ENCODE results near the gene SRBD1.
A peak's percentile ranks its signal among the peaks of the same experiment; 100 is the strongest.

Gene SRBD1

GRCh38 chr2:45458909-45459563 lies 152.0 kb downstream of the SRBD1 start:
- peak; percentile 81 for DNase-seq (ENCODE audit: low read depth)
- Histone ChIP-seq H3K4me3 (ENCODE audit: low read length) (no peak overlapping the region), H3K9me3 (ENCODE audit: control insufficient read depth, low read length) (no peaks in the 10 kb centered on the region), H3K27me3 (replicated peaks; ENCODE audit: control insufficient read depth, insufficient read depth, low read length) (no peaks in the 10 kb centered on the region), H3K4me1 (ENCODE audit: control insufficient read depth, insufficient read depth, low read length) (peaks cover 7% of the 10 kb centered on the region), H3K9ac (ENCODE audit: low read length) (no peak overlapping the region), H3K36me3 (ENCODE audit: control insufficient read depth, insufficient read depth, low read length, severe bottlenecking) (no peaks in the 10 kb centered on the region)

- no peaks in the 10 kb centered on the region for H3K27me3 ChIP-seq (replicated peaks; ENCODE audit: control insufficient read depth, insufficient read depth, low read length)
- no peaks in the 10 kb centered on the region for H3K36me3 ChIP-seq (ENCODE audit: control insufficient read depth, insufficient read depth, low read length, severe bottlenecking)
- H3K9me3 ChIP-seq (ENCODE audit: control insufficient read depth, low read length): no peaks in the 10 kb centered on the region
- H3K4me1 ChIP-seq (ENCODE audit: control insufficient read depth, insufficient read depth, low read length): peaks cover 11% of the 10 kb centered on the region
- DNase-seq (ENCODE audit: low read depth): no peak
- H3K4me3 ChIP-seq (ENCODE audit: low read length): no peak overlapping the region
- no peak overlapping the region for H3K9ac ChIP-seq (ENCODE audit: low read length)
These were observed 153.7 kb downstream of the SRBD1 start for GRCh38 chr2:45457211-45457945.

GRCh38 chr2:45452866-45453265 lies 158.2 kb downstream of the SRBD1 start:
- H3K4me3 ChIP-seq (ENCODE audit: low read length): peak overlapping the region; percentile 42
- no peaks in the 10 kb centered on the region for H3K27me3 ChIP-seq (replicated peaks; ENCODE audit: control insufficient read depth, insufficient read depth, low read length)
- H3K4me1 ChIP-seq (ENCODE audit: control insufficient read depth, insufficient read depth, low read length): peaks cover 5% of the 10 kb centered on the region
- peak; percentile 82 for DNase-seq (ENCODE audit: low read depth)
- H3K36me3 ChIP-seq (ENCODE audit: control insufficient read depth, insufficient read depth, low read length, severe bottlenecking): no peaks in the 10 kb centered on the region
- H3K9ac ChIP-seq (ENCODE audit: low read length): no peak overlapping the region
- H3K9me3 ChIP-seq (ENCODE audit: control insufficient read depth, low read length): no peaks in the 10 kb centered on the region

GRCh38 chr2:45450634-45451033 lies 160.4 kb downstream of the SRBD1 start:
- Histone ChIP-seq H3K9me3 (ENCODE audit: control insufficient read depth, low read length) (no peaks in the 10 kb centered on the region), H3K36me3 (ENCODE audit: control insufficient read depth, insufficient read depth, low read length, severe bottlenecking) (no peaks in the 10 kb centered on the region), H3K27me3 (replicated peaks; ENCODE audit: control insufficient read depth, insufficient read depth, low read length) (no peaks in the 10 kb centered on the region), H3K9ac (ENCODE audit: low read length) (no peak overlapping the region), H3K4me1 (ENCODE audit: control insufficient read depth, insufficient read depth, low read length) (peaks cover 6% of the 10 kb centered on the region), H3K4me3 (ENCODE audit: low read length) (no peak overlapping the region)
- no peak for DNase-seq (ENCODE audit: low read depth)

- no peaks in the 10 kb centered on the region for H3K9me3 ChIP-seq (ENCODE audit: control insufficient read depth, low read length)
- peaks cover 21% of the 10 kb centered on the region for H3K4me1 ChIP-seq (ENCODE audit: control insufficient read depth, insufficient read depth, low read length)
- no peak overlapping the region for H3K9ac ChIP-seq (ENCODE audit: low read length)
- H3K4me3 ChIP-seq (ENCODE audit: low read length): no peak overlapping the region
- no peaks in the 10 kb centered on the region for H3K27me3 ChIP-seq (replicated peaks; ENCODE audit: control insufficient read depth, insufficient read depth, low read length)
- no peak for DNase-seq (ENCODE audit: low read depth)
- H3K36me3 ChIP-seq (ENCODE audit: control insufficient read depth, insufficient read depth, low read length, severe bottlenecking): no peaks in the 10 kb centered on the region
These were observed 162.8 kb downstream of the SRBD1 start for GRCh38 chr2:45448217-45448616.

GRCh38 chr2:45446016-45446415 lies 165.1 kb downstream of the SRBD1 start:
- H3K9ac ChIP-seq (ENCODE audit: low read length): no peak overlapping the region
- H3K4me1 ChIP-seq (ENCODE audit: control insufficient read depth, insufficient read depth, low read length): peaks cover 16% of the 10 kb centered on the region
- H3K9me3 ChIP-seq (ENCODE audit: control insufficient read depth, low read length): no peaks in the 10 kb centered on the region
- no peaks in the 10 kb centered on the region for H3K36me3 ChIP-seq (ENCODE audit: control insufficient read depth, insufficient read depth, low read length, severe bottlenecking)
- no peak for DNase-seq (ENCODE audit: low read depth)
- H3K27me3 ChIP-seq (replicated peaks; ENCODE audit: control insufficient read depth, insufficient read depth, low read length): no peaks in the 10 kb centered on the region
- no peak overlapping the region for H3K4me3 ChIP-seq (ENCODE audit: low read length)

GRCh38 chr2:45445037-45445436 lies 166.0 kb downstream of the SRBD1 start:
- Histone ChIP-seq H3K4me1 (ENCODE audit: control insufficient read depth, insufficient read depth, low read length) (peaks cover 16% of the 10 kb centered on the region), H3K27me3 (replicated peaks; ENCODE audit: control insufficient read depth, insufficient read depth, low read length) (no peaks in the 10 kb centered on the region)
- no peak for DNase-seq (ENCODE audit: low read depth)

GRCh38 chr2:45443012-45443411 lies 168.1 kb downstream of the SRBD1 start:
- no peak for DNase-seq (ENCODE audit: low read depth)
- H3K27me3 ChIP-seq (replicated peaks; ENCODE audit: control insufficient read depth, insufficient read depth, low read length): no peaks in the 10 kb centered on the region

More at GRCh38 chr2:45445037-45445436, 166.0 kb downstream of the SRBD1 start:
- no peak overlapping the region for H3K9ac ChIP-seq (ENCODE audit: low read length)
- H3K4me3 ChIP-seq (ENCODE audit: low read length): no peak overlapping the region
- H3K36me3 ChIP-seq (ENCODE audit: control insufficient read depth, insufficient read depth, low read length, severe bottlenecking): no peaks in the 10 kb centered on the region
- H3K9me3 ChIP-seq (ENCODE audit: control insufficient read depth, low read length): no peaks in the 10 kb centered on the region

GRCh38 chr2:45442026-45442425 lies 169.0 kb downstream of the SRBD1 start:
- no peaks in the 10 kb centered on the region for H3K27me3 ChIP-seq (replicated peaks; ENCODE audit: control insufficient read depth, insufficient read depth, low read length)
- peaks cover 16% of the 10 kb centered on the region for H3K4me1 ChIP-seq (ENCODE audit: control insufficient read depth, insufficient read depth, low read length)
- no peaks in the 10 kb centered on the region for H3K9me3 ChIP-seq (ENCODE audit: control insufficient read depth, low read length)
- DNase-seq (ENCODE audit: low read depth): no peak
- H3K36me3 ChIP-seq (ENCODE audit: control insufficient read depth, insufficient read depth, low read length, severe bottlenecking): no peaks in the 10 kb centered on the region
- H3K9ac ChIP-seq (ENCODE audit: low read length): no peak overlapping the region
- H3K4me3 ChIP-seq (ENCODE audit: low read length): no peak overlapping the region

More at GRCh38 chr2:45443012-45443411, 168.1 kb downstream of the SRBD1 start:
- Histone ChIP-seq H3K9me3 (ENCODE audit: control insufficient read depth, low read length) (no peaks in the 10 kb centered on the region), H3K9ac (ENCODE audit: low read length) (no peak overlapping the region), H3K4me3 (ENCODE audit: low read length) (no peak overlapping the region), H3K4me1 (ENCODE audit: control insufficient read depth, insufficient read depth, low read length) (peaks cover 16% of the 10 kb centered on the region), H3K36me3 (ENCODE audit: control insufficient read depth, insufficient read depth, low read length, severe bottlenecking) (no peaks in the 10 kb centered on the region)

GRCh38 chr2:45441571-45441970 lies 169.5 kb downstream of the SRBD1 start:
- H3K9me3 ChIP-seq (ENCODE audit: control insufficient read depth, low read length): no peaks in the 10 kb centered on the region

GRCh38 chr2:45439788-45440773 lies 171.0 kb downstream of the SRBD1 start:
- H3K4me3 ChIP-seq (ENCODE audit: low read length): no peak overlapping the region
- no peaks in the 10 kb centered on the region for H3K9me3 ChIP-seq (ENCODE audit: control insufficient read depth, low read length)
- H3K4me1 ChIP-seq (ENCODE audit: control insufficient read depth, insufficient read depth, low read length): peaks cover 12% of the 10 kb centered on the region
- H3K9ac ChIP-seq (ENCODE audit: low read length): no peak overlapping the region
- H3K36me3 ChIP-seq (ENCODE audit: control insufficient read depth, insufficient read depth, low read length, severe bottlenecking): no peaks in the 10 kb centered on the region
- no peaks in the 10 kb centered on the region for H3K27me3 ChIP-seq (replicated peaks; ENCODE audit: control insufficient read depth, insufficient read depth, low read length)
- peak; percentile 22 for DNase-seq (ENCODE audit: low read depth)

More at GRCh38 chr2:45441571-45441970, 169.5 kb downstream of the SRBD1 start:
- no peak overlapping the region for H3K9ac ChIP-seq (ENCODE audit: low read length)
- H3K36me3 ChIP-seq (ENCODE audit: control insufficient read depth, insufficient read depth, low read length, severe bottlenecking): no peaks in the 10 kb centered on the region
- no peaks in the 10 kb centered on the region for H3K27me3 ChIP-seq (replicated peaks; ENCODE audit: control insufficient read depth, insufficient read depth, low read length)
- DNase-seq (ENCODE audit: low read depth): no peak
- peaks cover 16% of the 10 kb centered on the region for H3K4me1 ChIP-seq (ENCODE audit: control insufficient read depth, insufficient read depth, low read length)
- no peak overlapping the region for H3K4me3 ChIP-seq (ENCODE audit: low read length)

Measured in adipocyte (in vitro differentiated cells).